HG02763 (cell line): ENCODE results near the gene AJUBA.
"Not testable (repeated sequence)": the region's sequence is repeated elsewhere in the genome, so short reads cannot be mapped to it uniquely, and the experiment has no call there.

Experiments
- ATAC-seq: cut with Tn5 transposase; IDR thresholded peaks from one replicate; pipeline ENCODE4 v1.9.1; 2021; ENCODE audit warnings: mild to moderate bottlenecking, moderate library complexity; ENCODE audit not compliant: unreplicated experiment

AJUBA gene

DNA sequence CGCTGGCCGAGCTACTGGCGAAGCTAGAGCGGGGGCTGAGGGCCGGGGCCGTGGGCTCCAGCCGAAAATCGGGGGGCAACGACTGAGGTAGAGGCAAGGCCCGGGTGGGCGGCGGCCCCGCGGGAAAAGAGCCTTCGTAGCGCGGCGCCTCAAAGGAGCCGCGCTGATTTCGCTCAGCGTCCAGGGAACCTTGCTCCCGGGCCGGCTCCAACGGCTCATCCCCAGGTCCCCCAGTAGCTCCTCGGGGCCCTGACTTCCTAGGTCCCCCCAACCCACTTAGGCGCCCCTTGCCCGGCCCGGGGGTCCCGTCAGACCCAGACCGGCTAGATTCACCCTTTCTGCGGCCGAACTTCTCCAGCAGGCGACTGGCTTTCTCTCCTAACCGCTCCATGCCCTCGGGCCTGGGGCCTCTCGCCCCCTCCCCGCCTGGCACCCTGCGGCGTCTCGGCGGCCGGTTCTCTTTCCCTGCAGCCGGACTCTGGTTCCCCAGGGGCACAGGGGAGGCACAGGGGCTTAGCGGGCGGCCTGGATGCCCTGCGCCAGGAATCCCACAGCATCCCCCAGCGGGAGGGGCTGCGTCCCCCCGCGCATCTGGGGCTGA, 375 bp downstream of the AJUBA start:
- ATAC-seq, result no peak

- ATAC-seq, result no peak
Observed at GRCh38 chr14:22981090-22981875, 1.1 kb downstream of the AJUBA start.

GRCh38 chr14:22980672-22981089, 1.7 kb downstream of the AJUBA start:
- ATAC-seq, result no peak

- ATAC-seq, result no peak
Observed at GRCh38 chr14:22979748-22980392, 2.5 kb downstream of the AJUBA start.

DNA sequence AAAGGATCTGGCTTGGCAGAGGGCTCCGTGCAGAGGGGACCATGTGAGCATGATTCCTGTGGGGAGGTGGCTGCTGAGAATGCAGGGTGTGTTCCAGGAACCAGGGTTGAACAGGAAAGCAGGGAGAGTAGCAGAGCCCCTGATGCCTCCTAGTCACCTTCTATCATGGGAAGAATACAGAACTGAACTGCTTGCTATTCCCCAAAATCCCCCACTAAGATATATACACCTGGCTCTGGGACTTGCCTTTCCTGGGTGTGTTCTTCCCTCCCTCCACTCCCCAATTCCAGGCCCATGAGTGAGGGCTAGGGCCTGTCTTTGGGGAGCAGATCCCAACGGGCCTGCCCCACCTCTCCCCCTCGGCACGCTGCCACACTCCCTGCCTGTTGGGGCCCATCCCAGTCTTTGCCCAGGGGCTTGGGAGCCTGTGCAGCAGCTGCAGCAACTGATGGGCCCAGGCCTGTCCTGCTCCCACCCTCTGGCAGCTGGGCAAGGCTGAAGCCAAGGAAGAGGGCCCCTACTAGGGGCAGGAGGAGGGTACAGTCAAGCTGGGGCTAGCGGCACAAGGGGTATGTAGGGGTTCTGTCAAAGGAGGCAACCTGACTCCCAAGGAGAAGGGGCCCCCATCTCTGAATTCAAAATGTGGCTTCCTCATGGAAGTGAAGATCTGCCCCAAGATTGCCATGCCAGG, 3.2 kb downstream of the AJUBA start:
- ATAC-seq, result no peak

- no peak for ATAC-seq
Observed at GRCh38 chr14:22978487-22978837, 3.9 kb downstream of the AJUBA start.

DNA sequence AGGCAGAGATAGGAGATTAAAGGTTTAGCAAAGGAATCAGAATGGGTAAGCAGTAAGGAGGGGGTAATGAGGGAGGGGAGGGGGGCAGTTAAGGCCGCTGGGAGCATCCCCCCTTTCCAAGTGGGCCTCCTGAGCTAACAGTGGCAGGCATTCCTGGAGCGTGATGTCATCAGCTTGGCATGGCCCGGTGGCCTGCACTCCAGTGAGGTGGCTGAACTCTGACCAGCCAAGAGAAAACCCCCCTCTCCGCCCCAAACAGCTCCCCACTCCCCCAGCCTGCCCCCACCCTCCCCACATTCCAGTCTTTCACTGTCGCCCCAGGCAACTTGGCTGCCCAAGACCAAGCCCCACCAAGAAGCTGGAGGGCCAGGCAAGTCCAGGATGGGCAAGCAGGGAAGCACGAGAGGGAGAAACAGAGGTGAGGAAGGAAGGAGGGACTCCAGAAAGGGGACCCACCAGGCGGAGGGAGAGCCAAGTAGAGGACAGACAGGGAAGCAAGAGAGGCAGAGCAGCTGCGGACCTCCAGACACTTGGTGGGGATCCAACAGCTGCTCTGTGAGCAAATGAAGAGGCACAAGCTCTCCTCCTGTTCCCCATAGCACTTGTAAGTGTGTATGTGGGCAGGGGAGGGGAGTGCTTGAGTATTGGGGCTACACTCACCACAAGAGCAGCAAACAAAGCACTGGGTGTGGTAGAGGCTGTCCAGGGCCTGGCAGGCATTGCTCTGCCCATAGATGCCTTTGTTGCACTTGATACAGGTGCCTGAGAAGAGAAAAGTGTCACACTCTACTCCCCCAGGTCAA, 4.5 kb downstream of the AJUBA start:
- ATAC-seq, result no peak

GRCh38 chr14:22977434-22977683, 5.0 kb downstream of the AJUBA start:
- ATAC-seq, result no peak

DNA sequence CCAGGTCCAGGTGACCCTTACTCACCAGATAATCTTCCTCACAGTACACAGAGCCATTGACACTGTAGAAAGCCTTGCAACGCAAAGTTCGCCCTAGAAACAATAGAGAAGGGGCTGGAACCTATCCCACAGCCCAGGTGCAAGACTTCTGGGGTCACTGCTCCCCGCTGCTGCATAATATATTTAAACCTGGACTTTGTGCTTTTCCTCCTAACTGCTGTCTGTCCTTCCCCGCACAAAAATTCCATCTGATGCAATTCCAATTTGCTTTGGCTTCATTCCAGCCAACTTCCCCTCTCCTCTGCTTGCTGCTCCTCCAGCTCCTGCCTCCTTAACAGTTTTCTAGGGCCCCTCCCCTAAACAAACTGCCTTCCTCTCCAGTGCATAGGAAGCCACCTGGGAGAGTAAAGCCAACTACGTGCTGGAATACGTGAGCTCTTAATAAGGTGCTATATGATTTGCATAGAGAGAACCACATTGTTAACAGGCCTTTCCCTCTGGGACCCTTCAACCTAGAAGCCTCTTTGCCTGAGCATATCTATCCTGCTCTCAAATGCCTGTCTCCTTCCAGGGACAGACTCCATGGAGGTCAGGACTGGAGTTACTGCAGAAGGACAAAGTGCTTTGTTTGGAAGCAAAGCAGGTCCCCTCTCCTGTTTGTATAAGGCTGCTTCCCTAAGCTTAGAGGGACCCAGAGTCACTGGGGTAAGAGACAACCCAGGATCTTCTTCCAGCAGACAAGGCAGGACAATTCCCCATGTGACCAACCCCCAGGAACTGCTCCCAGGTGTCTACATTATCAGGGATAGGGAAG, 5.5 kb downstream of the AJUBA start:
- ATAC-seq, result no peak

DNA sequence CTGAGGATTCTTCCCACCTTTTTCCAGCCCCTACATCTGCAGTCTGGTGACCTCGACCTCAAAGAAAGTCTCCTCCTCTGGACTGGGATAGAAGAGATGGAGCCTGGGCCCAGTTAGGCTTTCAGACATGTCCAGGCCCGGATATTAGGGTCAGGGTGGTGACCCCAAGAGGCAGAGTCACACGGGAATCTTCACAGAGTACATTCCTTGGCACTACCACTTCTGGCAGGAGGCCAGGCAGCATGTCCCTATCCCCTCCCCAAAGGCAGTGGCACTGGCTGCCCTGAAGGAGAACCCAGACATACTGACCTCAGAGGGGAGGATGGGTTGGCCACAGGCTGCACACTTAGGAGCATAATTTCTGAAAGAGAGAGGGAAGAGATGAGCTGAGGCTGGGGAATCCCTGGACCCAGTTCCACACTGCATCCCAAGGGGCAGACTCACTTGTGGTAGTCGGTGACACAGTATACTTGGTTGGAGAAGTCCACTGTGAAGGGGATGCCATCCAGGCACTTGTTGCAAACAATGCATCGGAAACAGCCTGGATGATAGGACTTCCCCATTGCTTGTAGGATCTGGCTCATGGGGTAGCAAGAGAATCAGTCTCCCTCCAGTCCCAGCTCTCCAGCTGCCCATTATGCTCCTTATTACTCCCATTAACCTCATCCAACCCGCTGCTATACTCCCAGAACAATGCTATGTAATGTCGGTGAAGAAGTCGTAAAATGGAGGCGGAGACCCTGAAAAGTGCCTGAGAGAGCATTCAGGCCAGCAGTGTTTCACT, 7.6 kb downstream of the AJUBA start:
- no peak for ATAC-seq

DNA sequence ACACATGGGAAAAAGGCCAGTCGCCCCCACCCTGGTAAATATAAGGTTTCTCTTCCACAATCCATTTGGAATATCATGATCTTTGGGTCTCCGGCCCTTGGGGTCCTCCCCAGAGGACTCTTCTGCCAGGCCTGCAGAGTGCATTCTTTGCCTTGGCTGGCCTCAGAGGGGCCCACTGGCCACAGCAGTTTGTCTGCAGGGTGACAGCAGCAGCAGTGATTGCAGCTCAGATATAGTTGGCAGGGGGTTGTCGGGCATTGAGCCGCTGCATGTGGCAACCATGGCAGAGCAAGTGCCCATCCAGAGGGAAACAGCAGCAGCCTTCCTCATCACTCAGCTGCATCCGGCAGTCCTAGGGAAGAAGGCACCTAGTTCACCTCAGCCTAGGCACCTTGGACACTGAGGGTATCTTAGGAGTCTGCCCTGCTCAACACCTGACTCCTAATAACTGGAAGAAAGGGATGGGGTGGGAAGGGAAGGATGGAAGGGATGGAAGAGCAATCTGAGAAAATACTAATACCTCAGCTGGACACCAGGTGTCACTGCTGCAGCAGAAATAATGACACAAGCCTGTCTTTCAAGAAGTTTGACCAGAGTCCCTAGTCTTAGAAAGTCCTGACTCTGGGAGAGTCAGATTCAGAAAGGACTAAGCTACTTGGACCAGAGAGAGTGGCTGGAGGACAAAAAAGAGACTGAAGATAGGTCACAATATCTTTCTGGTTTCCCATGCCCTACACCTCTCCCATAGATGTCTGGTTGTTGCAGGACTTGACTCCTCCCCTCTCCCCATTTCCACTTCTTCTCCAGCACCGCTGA, 8.9 kb downstream of the AJUBA start:
- ATAC-seq, result no peak

- ATAC-seq, result no peak
Observed at GRCh38 chr14:22972313-22972930, 9.9 kb downstream of the AJUBA start.

DNA sequence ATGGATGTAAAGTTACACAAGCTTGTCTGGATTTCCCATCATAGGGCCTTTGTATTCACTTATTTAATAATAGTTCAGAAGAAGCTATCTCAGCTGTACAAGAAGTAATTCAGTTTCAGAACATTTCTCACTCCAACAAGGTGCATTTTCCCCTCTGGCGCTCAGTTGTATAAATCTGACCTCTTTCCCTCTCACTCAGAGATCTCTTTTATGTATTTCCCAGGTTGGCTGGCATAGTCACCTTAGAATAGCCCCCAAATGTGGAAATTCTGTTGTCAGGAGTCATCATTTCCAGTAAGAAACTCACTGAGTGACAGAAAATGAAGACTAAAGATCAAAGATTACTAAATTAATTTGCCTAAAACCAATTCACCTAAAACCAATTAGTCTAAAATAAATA, 11.2 kb downstream of the AJUBA start:
- ATAC-seq, result no peak

DNA sequence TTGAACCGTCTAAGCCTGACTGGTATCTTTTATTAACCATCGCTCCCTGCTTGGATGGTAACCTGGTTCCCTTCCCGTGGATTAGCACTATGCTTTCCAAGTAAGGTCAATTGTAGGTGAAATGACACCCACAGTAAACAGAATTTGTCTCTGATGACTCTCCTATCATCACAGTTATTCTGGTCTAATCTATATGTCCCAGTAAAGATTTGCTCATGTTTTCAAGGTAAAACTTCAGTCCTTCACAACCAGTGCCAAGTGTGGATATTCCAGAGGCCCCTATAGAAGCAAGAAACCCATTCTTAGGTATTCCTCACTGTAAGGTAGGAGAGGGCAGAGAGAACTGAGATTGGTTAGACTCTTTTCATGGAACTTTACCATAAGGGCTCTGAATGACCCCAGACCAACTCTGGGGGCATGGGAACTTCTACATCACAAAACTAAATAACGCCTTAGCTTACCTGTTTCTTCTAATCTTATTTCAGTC, 15.5 kb downstream of the AJUBA start:
- no peak for ATAC-seq

- ATAC-seq, result not testable (repeated sequence)
Observed at GRCh38 chr14:22965916-22966782, 16.2 kb downstream of the AJUBA start.

DNA sequence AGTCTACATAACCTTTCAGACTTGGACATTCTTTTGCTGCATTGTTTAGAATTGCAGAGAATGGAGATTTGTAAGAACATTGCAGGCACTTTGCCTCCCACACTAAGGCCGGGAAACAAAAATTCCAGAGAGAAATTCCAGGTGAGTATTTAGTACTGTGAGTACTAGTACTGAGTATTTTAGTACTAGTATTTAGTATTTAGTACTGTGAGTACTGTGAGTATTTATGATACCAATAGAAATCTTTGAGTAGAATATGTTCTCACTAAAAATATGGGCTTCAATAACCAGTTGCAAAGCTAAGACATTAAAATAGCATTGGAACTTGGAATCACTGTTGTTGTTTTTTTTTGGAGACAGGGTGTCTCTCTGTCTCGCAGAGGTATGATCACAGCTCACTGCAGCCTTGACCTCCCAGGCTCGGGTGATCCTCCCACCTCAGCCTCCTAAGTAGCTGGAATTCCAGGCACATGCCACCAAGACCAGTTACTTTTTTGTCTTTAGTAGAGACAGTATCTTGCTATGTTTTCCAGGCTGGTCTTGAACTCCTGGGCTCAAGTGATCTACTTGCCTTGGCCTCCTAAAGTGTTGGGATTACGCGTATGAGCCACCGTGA, 20.2 kb downstream of the AJUBA start:
- no peak for ATAC-seq
